ENCODE measurements around the gene POLG2.

DNA sequence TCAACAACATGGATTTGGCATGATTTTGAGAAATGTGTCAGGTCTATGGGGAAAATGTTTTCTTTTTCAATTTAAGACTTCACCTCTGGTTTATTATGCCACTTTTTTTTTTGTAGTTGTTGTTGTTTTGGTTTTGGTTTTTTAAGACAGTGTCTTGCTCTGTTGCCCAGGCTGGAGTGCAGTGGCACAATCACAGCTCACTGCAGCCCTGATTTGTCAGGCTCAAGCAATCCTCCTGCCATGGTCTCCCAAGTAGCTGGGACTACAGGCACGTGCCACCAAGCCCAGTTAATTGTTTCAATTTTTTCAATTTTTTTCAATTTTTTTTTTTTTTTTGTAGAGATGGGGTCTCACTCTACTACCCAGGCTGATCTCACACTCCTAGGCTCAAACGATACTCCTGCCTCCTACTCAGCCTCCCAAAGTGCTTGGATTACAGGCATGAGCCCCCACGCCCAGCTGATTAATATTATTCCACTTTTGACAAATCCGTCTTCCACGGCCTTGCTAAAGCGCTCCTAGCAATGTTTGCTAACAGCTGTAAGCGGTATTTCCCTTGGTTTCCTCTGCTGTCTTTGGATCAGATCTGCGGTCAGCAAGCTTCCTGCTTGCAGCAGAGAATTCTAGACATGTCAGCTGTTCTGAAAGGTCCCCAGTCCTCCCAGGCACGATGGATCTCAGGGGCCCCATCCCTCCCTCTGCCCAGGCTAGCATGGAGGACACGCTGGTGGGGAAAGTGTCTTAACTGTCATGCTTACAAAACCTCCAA is 54.9 kb downstream of the POLG2 start:
- TF ChIP-seq, protein P1, sequence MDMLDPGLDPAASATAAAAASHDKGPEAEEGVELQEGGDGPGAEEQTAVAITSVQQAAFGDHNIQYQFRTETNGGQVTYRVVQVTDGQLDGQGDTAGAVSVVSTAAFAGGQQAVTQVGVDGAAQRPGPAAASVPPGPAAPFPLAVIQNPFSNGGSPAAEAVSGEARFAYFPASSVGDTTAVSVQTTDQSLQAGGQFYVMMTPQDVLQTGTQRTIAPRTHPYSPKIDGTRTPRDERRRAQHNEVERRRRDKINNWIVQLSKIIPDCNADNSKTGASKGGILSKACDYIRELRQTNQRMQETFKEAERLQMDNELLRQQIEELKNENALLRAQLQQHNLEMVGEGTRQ (CRISPR knock-in tag; IDR thresholded peaks at IDR 0.05), result no peak
- TF ChIP-seq NFYB (CRISPR knock-in tag; conservative IDR thresholded peaks at IDR 0.05; ENCODE audit: low read depth) (no peak), KAT7 (CRISPR knock-in tag; IDR thresholded peaks at IDR 0.05; ENCODE audit: borderline replicate concordance) (no peak), ZNF219 (CRISPR knock-in tag; IDR thresholded peaks at IDR 0.05; ENCODE audit: borderline replicate concordance) (no peak), CREB1 (CRISPR knock-in tag; IDR thresholded peaks at IDR 0.05) (no peak), ZNF121 (CRISPR knock-in tag; IDR thresholded peaks at IDR 0.05) (no peak), GABPB1 (CRISPR knock-in tag; IDR thresholded peaks at IDR 0.05) (no peak), FOXJ3 (CRISPR knock-in tag; IDR thresholded peaks at IDR 0.05; ENCODE audit: borderline replicate concordance) (no peak), ZNF416 (CRISPR knock-in tag; IDR thresholded peaks at IDR 0.05) (no peak)
- TF ChIP-seq, protein P2, sequence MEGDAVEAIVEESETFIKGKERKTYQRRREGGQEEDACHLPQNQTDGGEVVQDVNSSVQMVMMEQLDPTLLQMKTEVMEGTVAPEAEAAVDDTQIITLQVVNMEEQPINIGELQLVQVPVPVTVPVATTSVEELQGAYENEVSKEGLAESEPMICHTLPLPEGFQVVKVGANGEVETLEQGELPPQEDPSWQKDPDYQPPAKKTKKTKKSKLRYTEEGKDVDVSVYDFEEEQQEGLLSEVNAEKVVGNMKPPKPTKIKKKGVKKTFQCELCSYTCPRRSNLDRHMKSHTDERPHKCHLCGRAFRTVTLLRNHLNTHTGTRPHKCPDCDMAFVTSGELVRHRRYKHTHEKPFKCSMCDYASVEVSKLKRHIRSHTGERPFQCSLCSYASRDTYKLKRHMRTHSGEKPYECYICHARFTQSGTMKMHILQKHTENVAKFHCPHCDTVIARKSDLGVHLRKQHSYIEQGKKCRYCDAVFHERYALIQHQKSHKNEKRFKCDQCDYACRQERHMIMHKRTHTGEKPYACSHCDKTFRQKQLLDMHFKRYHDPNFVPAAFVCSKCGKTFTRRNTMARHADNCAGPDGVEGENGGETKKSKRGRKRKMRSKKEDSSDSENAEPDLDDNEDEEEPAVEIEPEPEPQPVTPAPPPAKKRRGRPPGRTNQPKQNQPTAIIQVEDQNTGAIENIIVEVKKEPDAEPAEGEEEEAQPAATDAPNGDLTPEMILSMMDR (IDR thresholded peaks at IDR 0.05), result no peak
- TF ChIP-seq, protein P3, sequence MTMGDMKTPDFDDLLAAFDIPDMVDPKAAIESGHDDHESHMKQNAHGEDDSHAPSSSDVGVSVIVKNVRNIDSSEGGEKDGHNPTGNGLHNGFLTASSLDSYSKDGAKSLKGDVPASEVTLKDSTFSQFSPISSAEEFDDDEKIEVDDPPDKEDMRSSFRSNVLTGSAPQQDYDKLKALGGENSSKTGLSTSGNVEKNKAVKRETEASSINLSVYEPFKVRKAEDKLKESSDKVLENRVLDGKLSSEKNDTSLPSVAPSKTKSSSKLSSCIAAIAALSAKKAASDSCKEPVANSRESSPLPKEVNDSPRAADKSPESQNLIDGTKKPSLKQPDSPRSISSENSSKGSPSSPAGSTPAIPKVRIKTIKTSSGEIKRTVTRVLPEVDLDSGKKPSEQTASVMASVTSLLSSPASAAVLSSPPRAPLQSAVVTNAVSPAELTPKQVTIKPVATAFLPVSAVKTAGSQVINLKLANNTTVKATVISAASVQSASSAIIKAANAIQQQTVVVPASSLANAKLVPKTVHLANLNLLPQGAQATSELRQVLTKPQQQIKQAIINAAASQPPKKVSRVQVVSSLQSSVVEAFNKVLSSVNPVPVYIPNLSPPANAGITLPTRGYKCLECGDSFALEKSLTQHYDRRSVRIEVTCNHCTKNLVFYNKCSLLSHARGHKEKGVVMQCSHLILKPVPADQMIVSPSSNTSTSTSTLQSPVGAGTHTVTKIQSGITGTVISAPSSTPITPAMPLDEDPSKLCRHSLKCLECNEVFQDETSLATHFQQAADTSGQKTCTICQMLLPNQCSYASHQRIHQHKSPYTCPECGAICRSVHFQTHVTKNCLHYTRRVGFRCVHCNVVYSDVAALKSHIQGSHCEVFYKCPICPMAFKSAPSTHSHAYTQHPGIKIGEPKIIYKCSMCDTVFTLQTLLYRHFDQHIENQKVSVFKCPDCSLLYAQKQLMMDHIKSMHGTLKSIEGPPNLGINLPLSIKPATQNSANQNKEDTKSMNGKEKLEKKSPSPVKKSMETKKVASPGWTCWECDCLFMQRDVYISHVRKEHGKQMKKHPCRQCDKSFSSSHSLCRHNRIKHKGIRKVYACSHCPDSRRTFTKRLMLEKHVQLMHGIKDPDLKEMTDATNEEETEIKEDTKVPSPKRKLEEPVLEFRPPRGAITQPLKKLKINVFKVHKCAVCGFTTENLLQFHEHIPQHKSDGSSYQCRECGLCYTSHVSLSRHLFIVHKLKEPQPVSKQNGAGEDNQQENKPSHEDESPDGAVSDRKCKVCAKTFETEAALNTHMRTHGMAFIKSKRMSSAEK (CRISPR knock-in tag; IDR thresholded peaks at IDR 0.05; ENCODE audit: borderline replicate concordance), result no peak
- TF ChIP-seq, protein P4, sequence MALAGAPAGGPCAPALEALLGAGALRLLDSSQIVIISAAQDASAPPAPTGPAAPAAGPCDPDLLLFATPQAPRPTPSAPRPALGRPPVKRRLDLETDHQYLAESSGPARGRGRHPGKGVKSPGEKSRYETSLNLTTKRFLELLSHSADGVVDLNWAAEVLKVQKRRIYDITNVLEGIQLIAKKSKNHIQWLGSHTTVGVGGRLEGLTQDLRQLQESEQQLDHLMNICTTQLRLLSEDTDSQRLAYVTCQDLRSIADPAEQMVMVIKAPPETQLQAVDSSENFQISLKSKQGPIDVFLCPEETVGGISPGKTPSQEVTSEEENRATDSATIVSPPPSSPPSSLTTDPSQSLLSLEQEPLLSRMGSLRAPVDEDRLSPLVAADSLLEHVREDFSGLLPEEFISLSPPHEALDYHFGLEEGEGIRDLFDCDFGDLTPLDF (CRISPR knock-in tag; IDR thresholded peaks at IDR 0.05), result no peak
- TF ChIP-seq, protein P5, sequence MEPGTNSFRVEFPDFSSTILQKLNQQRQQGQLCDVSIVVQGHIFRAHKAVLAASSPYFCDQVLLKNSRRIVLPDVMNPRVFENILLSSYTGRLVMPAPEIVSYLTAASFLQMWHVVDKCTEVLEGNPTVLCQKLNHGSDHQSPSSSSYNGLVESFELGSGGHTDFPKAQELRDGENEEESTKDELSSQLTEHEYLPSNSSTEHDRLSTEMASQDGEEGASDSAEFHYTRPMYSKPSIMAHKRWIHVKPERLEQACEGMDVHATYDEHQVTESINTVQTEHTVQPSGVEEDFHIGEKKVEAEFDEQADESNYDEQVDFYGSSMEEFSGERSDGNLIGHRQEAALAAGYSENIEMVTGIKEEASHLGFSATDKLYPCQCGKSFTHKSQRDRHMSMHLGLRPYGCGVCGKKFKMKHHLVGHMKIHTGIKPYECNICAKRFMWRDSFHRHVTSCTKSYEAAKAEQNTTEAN (CRISPR knock-in tag; IDR thresholded peaks at IDR 0.05), result no peak
- TF ChIP-seq, protein P6, sequence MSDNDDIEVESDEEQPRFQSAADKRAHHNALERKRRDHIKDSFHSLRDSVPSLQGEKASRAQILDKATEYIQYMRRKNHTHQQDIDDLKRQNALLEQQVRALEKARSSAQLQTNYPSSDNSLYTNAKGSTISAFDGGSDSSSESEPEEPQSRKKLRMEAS (CRISPR knock-in tag; IDR thresholded peaks at IDR 0.05), result no peak
